Activated naive CD8-positive, alpha-beta T cell treated with anti-CD3 and anti-CD28 coated beads for 36 hours (primary cell): ENCODE data around the gene DNAI4. TPM values are rescaled to one million over a fixed set of nuclear protein-coding genes. Genes with fewer than 3 reads are reported as not detected.

ENCODE experiments used
- DNase-seq: peaks from one replicate; pipeline ENCODE4 v3.0.0; 2021
- H3K27ac Mint-ChIP-seq: one replicate; pipeline ENCODE4 v1.8.0; 2022; ENCODE audit warnings: mild to moderate bottlenecking, moderate library complexity, mixed read lengths
- H3K27me3 Mint-ChIP-seq: one replicate; pipeline ENCODE4 v1.8.0; 2022; ENCODE audit warnings: mild to moderate bottlenecking, mixed read lengths
- H3K36me3 Mint-ChIP-seq: one replicate; pipeline ENCODE4 v1.8.0; 2021; ENCODE audit warnings: mild to moderate bottlenecking, mixed read lengths
- H3K4me1 Mint-ChIP-seq: one replicate; pipeline ENCODE4 v1.8.0; 2021; ENCODE audit warnings: mixed read lengths
- H3K4me3 Mint-ChIP-seq: one replicate; pipeline ENCODE4 v1.8.0; 2022; ENCODE audit warnings: mild to moderate bottlenecking, moderate library complexity, mixed read lengths
- H3K9me3 Mint-ChIP-seq: one replicate; pipeline ENCODE4 v1.8.0; 2022; ENCODE audit warnings: mixed read lengths
- total RNA-seq, 2 experiments: library from RNA; stranded (reverse); gene quantifications; one replicate each; pipeline ENCODE4 v1.2.3, GENCODE V29; 2021

DNAI4 gene
- total RNA-seq, 2 experiments from 2014 or later = 1.2 to 1.4 TPM

- Mint-ChIP-seq H3K36me3 (no peaks in the 10 kb centered on the region), H3K4me3 (no peak overlapping the region), H3K27me3 (peaks cover 4% of the 10 kb centered on the region), H3K9me3 (no peaks in the 10 kb centered on the region), H3K27ac (no peak overlapping the region), H3K4me1 (peaks cover 21% of the 10 kb centered on the region)
- no peak for DNase-seq
Observed at GRCh38 chr1:66774438-66774837, 150.2 kb downstream of the DNAI4 start.

- H3K27ac Mint-ChIP-seq = no peak overlapping the region
- peaks cover 26% of the 10 kb centered on the region for H3K4me1 Mint-ChIP-seq
- no peaks in the 10 kb centered on the region for H3K9me3 Mint-ChIP-seq
Observed at GRCh38 chr1:66773227-66773626, 151.4 kb downstream of the DNAI4 start.

GRCh38 chr1:66770694-66771093 lies 154.0 kb downstream of the DNAI4 start:
- peaks cover 27% of the 10 kb centered on the region for H3K4me1 Mint-ChIP-seq
- peak overlapping the region; percentile 24 for H3K4me3 Mint-ChIP-seq
- H3K27ac Mint-ChIP-seq = peak overlapping the region; percentile 43
- H3K27me3 Mint-ChIP-seq = peaks cover 2% of the 10 kb centered on the region
- H3K36me3 Mint-ChIP-seq = no peaks in the 10 kb centered on the region
- H3K9me3 Mint-ChIP-seq = no peaks in the 10 kb centered on the region
- DNase-seq = no peak

More at GRCh38 chr1:66773227-66773626, 151.4 kb downstream of the DNAI4 start:
- Mint-ChIP-seq H3K27me3 (peaks cover 4% of the 10 kb centered on the region), H3K36me3 (no peaks in the 10 kb centered on the region), H3K4me3 (no peak overlapping the region)
- DNase-seq = no peak

- H3K4me3 Mint-ChIP-seq = peak overlapping the region; percentile 24
- DNase-seq = no peak
- H3K9me3 Mint-ChIP-seq = no peaks in the 10 kb centered on the region
- peaks cover 27% of the 10 kb centered on the region for H3K4me1 Mint-ChIP-seq
- no peaks in the 10 kb centered on the region for H3K36me3 Mint-ChIP-seq
- no peaks in the 10 kb centered on the region for H3K27me3 Mint-ChIP-seq
- H3K27ac Mint-ChIP-seq = peak overlapping the region; percentile 43
Observed at GRCh38 chr1:66770240-66770639, 154.4 kb downstream of the DNAI4 start.

- no peaks in the 10 kb centered on the region for H3K27me3 Mint-ChIP-seq
- peak overlapping the region; percentile 55 for H3K4me3 Mint-ChIP-seq
- H3K36me3 Mint-ChIP-seq = no peaks in the 10 kb centered on the region
- H3K9me3 Mint-ChIP-seq = no peaks in the 10 kb centered on the region
- peaks cover 30% of the 10 kb centered on the region for H3K4me1 Mint-ChIP-seq
- DNase-seq = no peak
- peak overlapping the region; percentile 68 for H3K27ac Mint-ChIP-seq
Observed at GRCh38 chr1:66769512-66770229, 155.0 kb downstream of the DNAI4 start.

GRCh38 chr1:66768965-66769364 lies 155.7 kb downstream of the DNAI4 start:
- no peak overlapping the region for H3K4me3 Mint-ChIP-seq
- H3K36me3 Mint-ChIP-seq = no peaks in the 10 kb centered on the region
- peaks cover 30% of the 10 kb centered on the region for H3K4me1 Mint-ChIP-seq
- no peaks in the 10 kb centered on the region for H3K9me3 Mint-ChIP-seq
- H3K27me3 Mint-ChIP-seq = no peaks in the 10 kb centered on the region
- no peak for DNase-seq
- H3K27ac Mint-ChIP-seq = no peak overlapping the region

- Mint-ChIP-seq H3K36me3 (no peaks in the 10 kb centered on the region), H3K27me3 (no peaks in the 10 kb centered on the region), H3K27ac (no peak overlapping the region), H3K4me1 (peaks cover 30% of the 10 kb centered on the region), H3K4me3 (no peak overlapping the region), H3K9me3 (no peaks in the 10 kb centered on the region)
- DNase-seq = no peak
Observed at GRCh38 chr1:66767626-66768025, 157.0 kb downstream of the DNAI4 start.

- H3K4me3 Mint-ChIP-seq = no peak overlapping the region
- DNase-seq = peak; percentile 26
- no peaks in the 10 kb centered on the region for H3K9me3 Mint-ChIP-seq
- H3K36me3 Mint-ChIP-seq = no peaks in the 10 kb centered on the region
- H3K4me1 Mint-ChIP-seq = peaks cover 21% of the 10 kb centered on the region
- no peak overlapping the region for H3K27ac Mint-ChIP-seq
- no peaks in the 10 kb centered on the region for H3K27me3 Mint-ChIP-seq
Observed at GRCh38 chr1:66764994-66765578, 159.6 kb downstream of the DNAI4 start.

Other genes with a start within 250 kb of the DNAI4 start
- not detected for gene DYNLT5, start 172.4 kb downstream of the DNAI4 start, total RNA-seq
- gene INSL5, start 123.6 kb downstream of the DNAI4 start, total RNA-seq = not detected
- gene MIER1, start 134 bp upstream of the DNAI4 start, total RNA-seq = 10 to 100 TPM; 52.8 to 52.9 TPM
- gene SLC35D1, start 129.3 kb upstream of the DNAI4 start, total RNA-seq = 10 to 100 TPM; 12.1 to 12.6 TPM
- not detected for gene C1orf141, start 210.1 kb upstream of the DNAI4 start, total RNA-seq
- gene IL23R, start 241.6 kb upstream of the DNAI4 start, total RNA-seq = under 1 TPM in 1 of 2 experiments, not detected in 1; 0.08 TPM